AG09309 (cell line): ENCODE data around the gene SLC25A21.
"Not testable (repeated sequence)": the region's sequence is repeated elsewhere in the genome, so short reads cannot be mapped to it uniquely, and the experiment has no call there.

Source experiments
- DNase-seq: peaks from one replicate; pipeline ENCODE4 v3.0.0-alpha.2; 2010; ENCODE audit warnings: low read depth
- H3K4me3 ChIP-seq: 2 replicates; pipeline ENCODE4 v1.5.1; 2011; ENCODE audit warnings: mild to moderate bottlenecking, low read depth, low read length, moderate library complexity; ENCODE audit not compliant: control insufficient read depth
- CTCF ChIP-seq: IDR thresholded peaks from 2 replicates; pipeline ENCODE4 v1.5.1; 2011; ENCODE audit warnings: mild to moderate bottlenecking, low read depth, low read length, inconsistent platforms; ENCODE audit not compliant: insufficient read depth, control insufficient read depth; ENCODE audit errors: missing control alignments

The SLC25A21 gene

GRCh38 chr14:37153483-37153882 is 18.9 kb downstream of the SLC25A21 start:
- no peak for TF ChIP-seq CTCF
- no peak for DNase-seq
- H3K4me3 ChIP-seq = no peak overlapping the region

- no peak for DNase-seq
- TF ChIP-seq CTCF = no peak
- no peak overlapping the region for H3K4me3 ChIP-seq
Measured at GRCh38 chr14:37153005-37153404, 19.4 kb downstream of the SLC25A21 start.

- peak; percentile 11 for DNase-seq
- no peak overlapping the region for H3K4me3 ChIP-seq
- peak; percentile 53 for TF ChIP-seq CTCF
Measured at GRCh38 chr14:37150414-37150813, 22.0 kb downstream of the SLC25A21 start.

- no peak overlapping the region for H3K4me3 ChIP-seq
- no peak for DNase-seq
- no peak for TF ChIP-seq CTCF
Measured at GRCh38 chr14:37147310-37147880, 25.0 kb downstream of the SLC25A21 start.

GRCh38 chr14:37146438-37146837 is 26.0 kb downstream of the SLC25A21 start:
- not testable (repeated sequence) for DNase-seq, H3K4me3 ChIP-seq

GRCh38 chr14:37145395-37145794 is 27.0 kb downstream of the SLC25A21 start:
- H3K4me3 ChIP-seq = no peak overlapping the region
- DNase-seq = no peak
- TF ChIP-seq CTCF = no peak

GRCh38 chr14:37144729-37145363 is 27.6 kb downstream of the SLC25A21 start:
- no peak for DNase-seq
- no peak for TF ChIP-seq CTCF
- no peak overlapping the region for H3K4me3 ChIP-seq
